SK-N-SH (cell line): Measurements from ENCODE around the gene SDK1. TPM values are rescaled to one million over a fixed set of nuclear protein-coding genes. Genes with fewer than 3 reads are reported as not detected.

ENCODE experiments used
- CTCF ChIA-PET: fragments of 300-600, 350-600 bp; formaldehyde crosslinking; extraction: SDS; loops from one replicate; lab custom pipeline; 2021; lab: Yijun Ruan, JAX
- POLR2A ChIA-PET: fragments of 350-600 bp; sonication (Branson Sonifier 250); formaldehyde crosslinking; extraction: SDS; loops from one replicate; lab custom pipeline; 2020; ENCODE audit warnings: antibody characterized with exemption, inconsistent platforms; lab: Yijun Ruan, JAX
- DNase-seq: peaks from one replicate; pipeline ENCODE4 v3.0.0; 2012
- H2AFZ ChIP-seq: fragments of 200-600 bp; sonication (generic); 2 replicates; pipeline ENCODE4 v1.8.1; 2016; ENCODE audit warnings: antibody characterized with exemption, mild to moderate bottlenecking, low read depth
- H3F3A ChIP-seq: fragments of 200-600 bp; sonication (generic); replicated peaks from 2 replicates; pipeline ENCODE3; 2016; ENCODE audit warnings: antibody characterized with exemption, mild to moderate bottlenecking; ENCODE audit not compliant: insufficient read depth
- H3K27ac ChIP-seq, 2 experiments: fragments of 200-500 bp in 1 of 2; fragments of 200-600 bp in 1 of 2; sonication (Bioruptor generic) in 1 of 2; sonication (generic), shearing (Covaris generic) in 1 of 2; 2 replicates each; pipeline versions ENCODE4 v1.5.1 to v1.6.1; 2014 to 2016; ENCODE audit warnings: low read depth in 2 of 2, inconsistent platforms in 1 of 2, low read length in 1 of 2, mild to moderate bottlenecking in 1 of 2, mixed read lengths in 1 of 2
- H3K27me3 ChIP-seq: fragments of 200-600 bp; sonication (generic), shearing (Covaris generic); 2 replicates; pipeline ENCODE4 v1.6.1; 2016; ENCODE audit warnings: mixed run types; ENCODE audit not compliant: insufficient read depth
- H3K36me3 ChIP-seq, 2 experiments: fragments of 200-500 bp in 1 of 2; fragments of 200-600 bp in 1 of 2; sonication (Bioruptor generic) in 1 of 2; sonication (generic) in 1 of 2; replicated peaks in 1 of 2; 2 replicates each; pipeline versions ENCODE3 to v1.5.1; 2014 to 2016; ENCODE audit warnings: low read length in 1 of 2, mild to moderate bottlenecking in 1 of 2; ENCODE audit not compliant: insufficient read depth in 2 of 2, control insufficient read depth in 1 of 2
- H3K4me1 ChIP-seq, 2 experiments: fragments of 200-500 bp in 1 of 2; fragments of 200-600 bp in 1 of 2; sonication (Bioruptor generic) in 1 of 2; sonication (generic), shearing (Covaris generic) in 1 of 2; 2 replicates each; pipeline versions ENCODE4 v1.5.1 to v1.6.1; 2014 to 2016; ENCODE audit warnings: low read depth in 1 of 2, low read length in 1 of 2, mixed run types in 1 of 2; ENCODE audit not compliant: insufficient read depth in 2 of 2, control insufficient read depth in 1 of 2
- H3K4me2 ChIP-seq: fragments of 200-600 bp; sonication (generic), shearing (Covaris generic); 2 replicates; pipeline ENCODE4 v1.6.1; 2017; ENCODE audit warnings: mixed run types
- H3K4me3 ChIP-seq, 2 experiments: fragments of 200-500 bp in 1 of 2; fragments of 200-600 bp in 1 of 2; sonication (Bioruptor generic) in 1 of 2; sonication (generic), shearing (Covaris generic) in 1 of 2; 2 replicates each; pipeline versions ENCODE4 v1.5.1 to v1.8.1; 2014 to 2016; ENCODE audit warnings: low read depth in 2 of 2, inconsistent platforms in 1 of 2, low read length in 1 of 2, mild to moderate bottlenecking in 1 of 2, mixed read lengths in 1 of 2, moderate library complexity in 1 of 2
- H3K79me2 ChIP-seq: fragments of 200-600 bp; sonication (generic); 2 replicates; pipeline ENCODE4 v1.8.1; 2017; ENCODE audit warnings: mild to moderate bottlenecking; ENCODE audit not compliant: insufficient read depth
- H3K9ac ChIP-seq: fragments of 200-600 bp; sonication (generic); 2 replicates; pipeline ENCODE4 v1.6.1; 2017; ENCODE audit warnings: mixed run types
- H3K9me2 ChIP-seq: fragments of 200-600 bp; sonication (generic); 2 replicates; pipeline ENCODE4 v1.6.1; 2017; ENCODE audit warnings: mixed run types
- H3K9me3 ChIP-seq: fragments of 200-600 bp; sonication (generic); 2 replicates; pipeline ENCODE4 v1.6.1; 2017; ENCODE audit warnings: mixed run types, mild to moderate bottlenecking, moderate library complexity
- H4K20me1 ChIP-seq: fragments of 200-600 bp; sonication (generic); 2 replicates; pipeline ENCODE4 v1.6.1; 2017; ENCODE audit warnings: mild to moderate bottlenecking, mixed run types; ENCODE audit not compliant: insufficient read depth
- ELF1 ChIP-seq: IDR thresholded peaks from 2 replicates; pipeline ENCODE4 v1.4.0; 2012
- FOSL2 ChIP-seq: IDR thresholded peaks from 2 replicates; pipeline ENCODE4 v1.4.0; 2012; ENCODE audit warnings: low read depth, mild to moderate bottlenecking, moderate library complexity, borderline replicate concordance
- FOXJ3 ChIP-seq: sonication (generic); formaldehyde crosslinking; IDR thresholded peaks from 2 replicates; pipeline ENCODE4 v1.5.1; 2020; ENCODE audit warnings: mild to moderate bottlenecking, missing genetic modification reagents
- JUND ChIP-seq: IDR thresholded peaks from 2 replicates; pipeline ENCODE4 v1.4.0; 2012
- MEF2A ChIP-seq: IDR thresholded peaks from 2 replicates; pipeline ENCODE4 v1.4.0; 2012; ENCODE audit warnings: low read depth, borderline replicate concordance
- NFIC ChIP-seq: IDR thresholded peaks from 2 replicates; pipeline ENCODE4 v1.4.0; 2012; ENCODE audit warnings: borderline replicate concordance
- POLR2AphosphoS5 ChIP-seq: IDR thresholded peaks from 2 replicates; pipeline ENCODE4 v1.6.1; 2012; ENCODE audit warnings: low read depth, low read length
- RAD21 ChIP-seq: IDR thresholded peaks from 2 replicates; pipeline ENCODE4 v1.6.1; 2012; ENCODE audit warnings: mild to moderate bottlenecking, low read length
- RCOR1 ChIP-seq: fragments of 150-350 bp; IDR thresholded peaks from 2 replicates; pipeline ENCODE4 v1.6.1; 2017; ENCODE audit warnings: antibody characterized with exemption, low read length
- REST ChIP-seq: IDR thresholded peaks from 2 replicates; pipeline ENCODE4 v1.6.1; 2012; ENCODE audit warnings: mild to moderate bottlenecking, low read depth, low read length, moderate library complexity
- RXRA ChIP-seq: IDR thresholded peaks from 2 replicates; pipeline ENCODE4 v1.4.0; 2012; ENCODE audit warnings: low read depth, mild to moderate bottlenecking, borderline replicate concordance
- SIN3A ChIP-seq: IDR thresholded peaks from 2 replicates; pipeline ENCODE4 v1.6.1; 2012; ENCODE audit warnings: low read depth, mild to moderate bottlenecking, low read length, moderate library complexity, borderline replicate concordance
- TAF1 ChIP-seq: IDR thresholded peaks from 2 replicates; pipeline ENCODE4 v1.6.1; 2012; ENCODE audit warnings: low read depth, mild to moderate bottlenecking, low read length, moderate library complexity, borderline replicate concordance
- TEAD4 ChIP-seq: IDR thresholded peaks from 2 replicates; pipeline ENCODE4 v1.4.0; 2012; ENCODE audit warnings: mild to moderate bottlenecking, borderline replicate concordance; ENCODE audit not compliant: insufficient read depth
- YY1 ChIP-seq: IDR thresholded peaks from 2 replicates; pipeline ENCODE4 v1.4.0; 2012; ENCODE audit warnings: low read depth, mild to moderate bottlenecking
- ZBTB33 ChIP-seq: IDR thresholded peaks from 2 replicates; pipeline ENCODE4 v1.4.0; 2012; ENCODE audit warnings: low read depth, borderline replicate concordance
- WGBS: methylation state at CpG from one replicate; pipeline ENCODE4 v1.1.6; 2017; ENCODE audit warnings: low lambda C conversion rate; 5-methylcytosine and 5-hydroxymethylcytosine counted together
- polyA plus RNA-seq, 3 experiments: library from polyadenylated mRNA; depleted of rRNA; stranded (reverse); fragments of >200 nt; gene quantifications; 2 replicates each; pipeline ENCODE4 v1.2.3, GENCODE V29; 2012
- TF ChIP-seq, protein P1 (sequence below): IDR thresholded peaks from 2 replicates; pipeline ENCODE4 v1.4.0; 2012; ENCODE audit warnings: low read depth
- TF ChIP-seq, protein P2 (sequence below): fragments of 200-600 bp; sonication (generic); IDR thresholded peaks from 2 replicates; pipeline ENCODE4 v1.6.1; 2017; ENCODE audit warnings: antibody characterized with exemption, mild to moderate bottlenecking, moderate library complexity
- TF ChIP-seq, protein P3 (sequence below): IDR thresholded peaks from 2 replicates; pipeline ENCODE4; 2012

Gene SDK1
- polyA plus RNA-seq, 1 of the 3 experiments (the other 2 are of a cell fraction): 1.2 TPM

DNA sequence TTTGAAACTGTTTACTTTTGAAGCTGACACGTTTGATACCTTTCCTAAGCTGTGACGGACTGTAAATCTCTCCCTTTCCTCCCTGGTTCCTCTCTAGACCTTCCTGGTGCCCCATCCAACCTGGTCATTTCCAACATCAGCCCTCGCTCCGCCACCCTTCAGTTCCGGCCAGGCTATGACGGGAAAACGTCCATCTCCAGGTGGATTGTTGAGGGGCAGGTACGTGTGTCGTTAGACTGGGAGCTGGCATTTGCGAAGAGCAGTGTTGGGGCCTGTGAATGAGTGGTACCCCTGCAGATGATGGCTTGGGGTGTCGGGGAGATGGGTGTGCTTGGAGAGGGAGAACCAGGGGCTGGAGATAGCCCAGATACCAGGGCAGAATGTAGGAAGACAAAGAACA is 778.3 kb downstream of the SDK1 start:
- no peak overlapping the region for H3K4me2 ChIP-seq
- POLR2A ChIA-PET: no interaction called here
- no peak overlapping the region for H3K27ac ChIP-seq
- TF ChIP-seq RCOR1 (no peak), TEAD4 (no peak), ZBTB33 (no peak), YY1 (no peak), NFIC (no peak), FOSL2 (no peak), SIN3A (no peak), RXRA (no peak), POLR2AphosphoS5 (no peak), FOXJ3 (CRISPR knock-in tag) (no peak), RAD21 (no peak), ELF1 (no peak), TAF1 (no peak), JUND (no peak), MEF2A (no peak), REST (no peak)
- TF ChIP-seq, protein P1, sequence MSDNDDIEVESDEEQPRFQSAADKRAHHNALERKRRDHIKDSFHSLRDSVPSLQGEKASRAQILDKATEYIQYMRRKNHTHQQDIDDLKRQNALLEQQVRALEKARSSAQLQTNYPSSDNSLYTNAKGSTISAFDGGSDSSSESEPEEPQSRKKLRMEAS: no peak
- TF ChIP-seq, protein P2, sequence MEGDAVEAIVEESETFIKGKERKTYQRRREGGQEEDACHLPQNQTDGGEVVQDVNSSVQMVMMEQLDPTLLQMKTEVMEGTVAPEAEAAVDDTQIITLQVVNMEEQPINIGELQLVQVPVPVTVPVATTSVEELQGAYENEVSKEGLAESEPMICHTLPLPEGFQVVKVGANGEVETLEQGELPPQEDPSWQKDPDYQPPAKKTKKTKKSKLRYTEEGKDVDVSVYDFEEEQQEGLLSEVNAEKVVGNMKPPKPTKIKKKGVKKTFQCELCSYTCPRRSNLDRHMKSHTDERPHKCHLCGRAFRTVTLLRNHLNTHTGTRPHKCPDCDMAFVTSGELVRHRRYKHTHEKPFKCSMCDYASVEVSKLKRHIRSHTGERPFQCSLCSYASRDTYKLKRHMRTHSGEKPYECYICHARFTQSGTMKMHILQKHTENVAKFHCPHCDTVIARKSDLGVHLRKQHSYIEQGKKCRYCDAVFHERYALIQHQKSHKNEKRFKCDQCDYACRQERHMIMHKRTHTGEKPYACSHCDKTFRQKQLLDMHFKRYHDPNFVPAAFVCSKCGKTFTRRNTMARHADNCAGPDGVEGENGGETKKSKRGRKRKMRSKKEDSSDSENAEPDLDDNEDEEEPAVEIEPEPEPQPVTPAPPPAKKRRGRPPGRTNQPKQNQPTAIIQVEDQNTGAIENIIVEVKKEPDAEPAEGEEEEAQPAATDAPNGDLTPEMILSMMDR: no peak
- TF ChIP-seq, protein P3, sequence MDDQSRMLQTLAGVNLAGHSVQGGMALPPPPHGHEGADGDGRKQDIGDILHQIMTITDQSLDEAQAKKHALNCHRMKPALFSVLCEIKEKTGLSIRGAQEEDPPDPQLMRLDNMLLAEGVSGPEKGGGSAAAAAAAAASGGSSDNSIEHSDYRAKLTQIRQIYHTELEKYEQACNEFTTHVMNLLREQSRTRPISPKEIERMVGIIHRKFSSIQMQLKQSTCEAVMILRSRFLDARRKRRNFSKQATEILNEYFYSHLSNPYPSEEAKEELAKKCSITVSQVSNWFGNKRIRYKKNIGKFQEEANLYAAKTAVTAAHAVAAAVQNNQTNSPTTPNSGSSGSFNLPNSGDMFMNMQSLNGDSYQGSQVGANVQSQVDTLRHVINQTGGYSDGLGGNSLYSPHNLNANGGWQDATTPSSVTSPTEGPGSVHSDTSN: no peak
- H3K79me2 ChIP-seq: no peaks in the 10 kb centered on the region
- no peaks in the 10 kb centered on the region for H3K9me3 ChIP-seq
- 54% methylated on average over 11 of the region's 11 CpGs for WGBS
- CTCF ChIA-PET: interaction anchor here (1.0 kb wide), 1 partner anchor 14 kb away, joined by 3 read pairs; no protein-coding TSS in a partner anchor
- H3F3A ChIP-seq: no peaks in the 10 kb centered on the region
- no peaks in the 10 kb centered on the region for H3K36me3 ChIP-seq
- no peak overlapping the region for H2AFZ ChIP-seq
- no peak overlapping the region for H3K9ac ChIP-seq
- H3K4me3 ChIP-seq: no peak overlapping the region
- no peak for DNase-seq
- H4K20me1 ChIP-seq: no peaks in the 10 kb centered on the region
- H3K4me1 ChIP-seq: no peaks in the 10 kb centered on the region
- H3K27me3 ChIP-seq: no peaks in the 10 kb centered on the region
- no peaks in the 10 kb centered on the region for H3K9me2 ChIP-seq
